A673 (cell line): ENCODE data around the gene MMP24OS. TPM values are rescaled to one million over a fixed set of nuclear protein-coding genes. Genes with fewer than 3 reads are reported as not detected.
"Not testable (repeated sequence)": the region's sequence is repeated elsewhere in the genome, so short reads cannot be mapped to it uniquely, and the experiment has no call there.

ENCODE experiments used
- BruUV-seq: library from RNA; stranded (reverse); fragments of 400-500 nt; replicated peaks from 2 replicates; lab custom pipeline; 2021; lab: Mats Ljungman, UMichigan
- CTCF ChIA-PET: fragments of 300-600 bp; sonication (Branson Sonifier 250); formaldehyde crosslinking; loops from one replicate; lab custom pipeline; 2022; ENCODE audit warnings: antibody characterized with exemption; lab: Charles Lee
- POLR2A ChIA-PET: fragments of 300-600 bp; sonication (Branson Sonifier 250); formaldehyde crosslinking; loops from one replicate; lab custom pipeline; 2022; ENCODE audit warnings: antibody characterized with exemption; ENCODE audit not compliant: low non-redundant PET; lab: Charles Lee
- DNase-seq: peaks from one replicate; pipeline ENCODE4 v3.0.0-alpha.2; 2015; ENCODE audit warnings: low spot score
- H3K27ac ChIP-seq: fragments of 200-600 bp; sonication (generic); 2 replicates; pipeline ENCODE4 v1.5.1; 2016; ENCODE audit warnings: mixed run types, low read depth, mild to moderate bottlenecking, mixed read lengths, antibody characterized with exemption, low read length; ENCODE audit not compliant: poor library complexity, severe bottlenecking
- H3K27me3 ChIP-seq: fragments of 200-600 bp; sonication (generic); replicated peaks from 2 replicates; pipeline ENCODE4 v1.6.1; 2017; ENCODE audit warnings: mixed run types, low read depth, mild to moderate bottlenecking, mixed read lengths, antibody characterized with exemption, low read length; ENCODE audit not compliant: insufficient read depth, poor library complexity
- H3K36me3 ChIP-seq: fragments of 200-600 bp; sonication (generic); 2 replicates; pipeline ENCODE4 v1.6.1; 2016; ENCODE audit warnings: mixed run types, mild to moderate bottlenecking, mixed read lengths, antibody characterized with exemption, low read length; ENCODE audit not compliant: insufficient read depth, poor library complexity, severe bottlenecking
- H3K4me1 ChIP-seq: fragments of 200-600 bp; sonication (generic); 2 replicates; pipeline ENCODE4 v1.6.1; 2017; ENCODE audit warnings: mixed run types, mild to moderate bottlenecking, mixed read lengths, antibody characterized with exemption, low read length; ENCODE audit not compliant: insufficient read depth, poor library complexity, severe bottlenecking
- H3K4me3 ChIP-seq: fragments of 200-600 bp; sonication (generic); 2 replicates; pipeline ENCODE4 v1.5.1; 2016; ENCODE audit warnings: low read depth, mixed run types, mild to moderate bottlenecking, mixed read lengths, low read length; ENCODE audit not compliant: poor library complexity, severe bottlenecking
- H3K9me3 ChIP-seq: fragments of 200-600 bp; sonication (generic); 2 replicates; pipeline ENCODE4 v1.6.1; 2016; ENCODE audit warnings: mixed run types, low read depth, mild to moderate bottlenecking, mixed read lengths, antibody characterized with exemption, low read length; ENCODE audit not compliant: poor library complexity, severe bottlenecking
- EZH2 ChIP-seq: fragments of 200-600 bp; sonication (generic); IDR thresholded peaks from 2 replicates; pipeline ENCODE4 v1.6.1; 2017; ENCODE audit warnings: borderline replicate concordance, low read depth, mild to moderate bottlenecking, mixed read lengths, antibody characterized with exemption, low read length; ENCODE audit not compliant: poor library complexity, severe bottlenecking
- intact Hi-C: fragments of 100-400 bp; cut with micrococcal nuclease; formaldehyde crosslinking; loops from one replicate; pipeline ENCODE4 v1.10.0; 2022; ENCODE audit not compliant: unreplicated experiment
- total RNA-seq: library from RNA; stranded (reverse); gene quantifications from 2 replicates; pipeline ENCODE4 v1.2.3, GENCODE V29; 2021
- TF ChIP-seq, protein P1 (sequence below): fragments of 300-800, 200-600 bp; sonication (generic); conservative IDR thresholded peaks from 2 replicates; pipeline ENCODE4 v1.5.1; 2017; ENCODE audit warnings: low read depth, mild to moderate bottlenecking, antibody characterized with exemption, low read length, moderate library complexity, mixed read lengths

MMP24OS gene
- total RNA-seq, 1 experiment from 2014 or later, result 26.2 TPM

GRCh38 chr20:35264755-35265154 lies 13.2 kb downstream of the MMP24OS start:
- POLR2A ChIA-PET, result no interaction called here
- Histone ChIP-seq H3K4me3 (no peak overlapping the region), H3K9me3 (no peaks in the 10 kb centered on the region), H3K36me3 (no peaks in the 10 kb centered on the region), H3K4me1 (no peaks in the 10 kb centered on the region), H3K27ac (no peak overlapping the region), H3K27me3 (no peaks in the 10 kb centered on the region)
- CTCF ChIA-PET, result interaction anchor here (0.6 kb wide), 1 partner anchor 145 kb away, joined by 14 read pairs; no protein-coding TSS in a partner anchor
- BruUV-seq, result no TSS peak
- no peak for TF ChIP-seq EZH2
- TF ChIP-seq, protein P1, sequence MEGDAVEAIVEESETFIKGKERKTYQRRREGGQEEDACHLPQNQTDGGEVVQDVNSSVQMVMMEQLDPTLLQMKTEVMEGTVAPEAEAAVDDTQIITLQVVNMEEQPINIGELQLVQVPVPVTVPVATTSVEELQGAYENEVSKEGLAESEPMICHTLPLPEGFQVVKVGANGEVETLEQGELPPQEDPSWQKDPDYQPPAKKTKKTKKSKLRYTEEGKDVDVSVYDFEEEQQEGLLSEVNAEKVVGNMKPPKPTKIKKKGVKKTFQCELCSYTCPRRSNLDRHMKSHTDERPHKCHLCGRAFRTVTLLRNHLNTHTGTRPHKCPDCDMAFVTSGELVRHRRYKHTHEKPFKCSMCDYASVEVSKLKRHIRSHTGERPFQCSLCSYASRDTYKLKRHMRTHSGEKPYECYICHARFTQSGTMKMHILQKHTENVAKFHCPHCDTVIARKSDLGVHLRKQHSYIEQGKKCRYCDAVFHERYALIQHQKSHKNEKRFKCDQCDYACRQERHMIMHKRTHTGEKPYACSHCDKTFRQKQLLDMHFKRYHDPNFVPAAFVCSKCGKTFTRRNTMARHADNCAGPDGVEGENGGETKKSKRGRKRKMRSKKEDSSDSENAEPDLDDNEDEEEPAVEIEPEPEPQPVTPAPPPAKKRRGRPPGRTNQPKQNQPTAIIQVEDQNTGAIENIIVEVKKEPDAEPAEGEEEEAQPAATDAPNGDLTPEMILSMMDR, result no peak
- no peak for DNase-seq
- intact Hi-C loops, result loop anchor here (5.0 kb wide), 1 partner anchor 432 kb away; no protein-coding TSS in a partner anchor

DNA sequence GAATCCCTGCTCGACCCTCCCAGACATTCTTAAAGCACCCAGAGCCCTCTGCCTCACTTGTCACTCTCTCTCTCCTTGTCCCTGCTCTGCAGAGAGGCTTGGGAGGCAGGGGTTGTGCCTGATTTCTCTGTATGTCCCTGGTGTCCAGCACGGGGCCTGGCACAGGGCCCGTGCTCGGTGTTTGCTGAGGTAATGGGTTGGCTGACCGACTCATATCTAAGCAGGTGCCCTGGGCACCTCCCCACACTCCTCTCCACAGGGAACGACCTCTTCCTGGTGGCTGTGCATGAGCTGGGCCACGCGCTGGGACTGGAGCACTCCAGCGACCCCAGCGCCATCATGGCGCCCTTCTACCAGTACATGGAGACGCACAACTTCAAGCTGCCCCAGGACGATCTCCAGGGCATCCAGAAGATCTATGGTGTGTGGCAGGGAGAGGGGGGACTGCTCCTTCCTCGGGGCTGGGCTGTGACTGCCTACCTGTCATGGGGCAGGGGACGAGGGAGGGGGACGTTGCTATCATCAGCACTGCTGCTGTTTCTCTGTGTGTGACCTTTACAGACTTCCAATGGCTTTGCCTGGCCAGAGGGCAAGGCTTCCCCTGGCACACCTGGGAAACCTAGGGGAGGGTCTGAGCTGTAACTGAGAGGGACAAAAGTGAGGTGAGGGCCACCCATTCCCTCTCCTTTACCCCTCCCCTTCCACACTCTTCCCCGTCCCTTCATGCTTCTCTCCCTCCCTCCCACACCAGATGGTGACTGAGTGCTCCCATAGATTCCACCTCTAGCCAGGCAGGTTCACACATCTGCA lies 14.2 kb downstream of the MMP24OS start:
- intact Hi-C loops, result no loop called here
- no peak for TF ChIP-seq EZH2
- TF ChIP-seq, protein P1, result no peak
- Histone ChIP-seq H3K4me1 (no peaks in the 10 kb centered on the region), H3K36me3 (no peaks in the 10 kb centered on the region), H3K27me3 (no peaks in the 10 kb centered on the region), H3K4me3 (no peak overlapping the region), H3K9me3 (no peaks in the 10 kb centered on the region), H3K27ac (no peak overlapping the region)
- ChIA-PET POLR2A (no interaction called here), CTCF (no interaction called here)
- no peak for DNase-seq
- BruUV-seq, result no TSS peak

- H3K4me3 ChIP-seq, H3K27me3 ChIP-seq, CTCF ChIA-PET, H3K4me1 ChIP-seq, DNase-seq, POLR2A ChIA-PET, H3K9me3 ChIP-seq, H3K27ac ChIP-seq, BruUV-seq, intact Hi-C loops, H3K36me3 ChIP-seq: not testable (repeated sequence)
These were observed 15.0 kb downstream of the MMP24OS start for GRCh38 chr20:35262731-35263531.

- H3K27ac ChIP-seq, H3K4me1 ChIP-seq, H3K36me3 ChIP-seq, POLR2A ChIA-PET, CTCF ChIA-PET, H3K4me3 ChIP-seq, intact Hi-C loops, H3K9me3 ChIP-seq, BruUV-seq, H3K27me3 ChIP-seq, DNase-seq: not testable (repeated sequence)
These were observed 15.6 kb downstream of the MMP24OS start for GRCh38 chr20:35262321-35262720.
